Activated gamma-delta T cell treated with Interleukin-2 at 50 U/mL for 16 hours (primary cell): ENCODE data around the gene PRAMEF6.
"Not testable (repeated sequence)": the region's sequence is repeated elsewhere in the genome, so short reads cannot be mapped to it uniquely, and the experiment has no call there.

ENCODE experiments used
- DNase-seq: peaks from one replicate; pipeline ENCODE4 v3.0.0-alpha.2; 2020

Gene PRAMEF6

DNA sequence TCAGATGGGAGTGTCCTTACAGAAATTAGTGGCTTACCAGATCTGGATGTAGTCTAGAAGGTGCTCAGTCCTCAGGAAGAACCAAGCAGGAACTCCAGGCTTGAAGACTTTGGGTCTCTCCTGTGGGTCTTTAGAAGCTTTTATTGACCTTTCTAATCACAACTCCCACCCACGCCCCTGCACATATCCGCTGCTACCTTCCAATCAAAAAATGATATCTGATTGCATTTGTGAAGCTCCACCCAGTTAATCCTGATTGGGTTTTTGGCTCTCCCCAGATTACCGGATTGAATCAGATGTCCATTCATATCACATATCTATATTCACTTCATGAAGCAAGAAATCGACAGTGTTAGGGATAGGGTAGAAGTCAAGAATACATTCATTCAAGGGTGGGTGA, at the start of gene PRAMEF6:
Gene PRAMEF6 (minus strand): TSS at position 101 of the 400 bp plus-strand sequence. CDS start 5,062 bp downstream, outside the sequence.
- DNase-seq: not testable (repeated sequence)

DNA sequence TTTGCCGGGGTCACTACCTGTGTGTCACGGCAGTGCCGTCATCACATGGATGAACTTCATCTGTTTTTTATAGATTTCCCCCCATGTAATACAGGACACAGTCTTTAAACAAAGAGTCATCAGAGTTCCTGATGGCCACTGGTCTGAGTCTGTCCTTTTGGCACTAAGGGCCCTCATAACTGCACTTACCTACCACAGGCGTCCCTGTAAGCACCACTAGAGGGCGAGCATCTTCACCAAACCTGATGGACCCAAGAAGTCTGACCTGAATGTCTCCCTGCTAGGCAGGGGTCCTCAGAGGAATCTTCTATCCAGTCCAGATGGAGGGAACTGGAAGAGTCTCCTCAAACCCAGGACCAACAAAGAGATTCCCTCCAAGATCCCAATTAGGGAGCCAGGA, 23.0 kb downstream of the PRAMEF6 start:
- not testable (repeated sequence) for DNase-seq

DNA sequence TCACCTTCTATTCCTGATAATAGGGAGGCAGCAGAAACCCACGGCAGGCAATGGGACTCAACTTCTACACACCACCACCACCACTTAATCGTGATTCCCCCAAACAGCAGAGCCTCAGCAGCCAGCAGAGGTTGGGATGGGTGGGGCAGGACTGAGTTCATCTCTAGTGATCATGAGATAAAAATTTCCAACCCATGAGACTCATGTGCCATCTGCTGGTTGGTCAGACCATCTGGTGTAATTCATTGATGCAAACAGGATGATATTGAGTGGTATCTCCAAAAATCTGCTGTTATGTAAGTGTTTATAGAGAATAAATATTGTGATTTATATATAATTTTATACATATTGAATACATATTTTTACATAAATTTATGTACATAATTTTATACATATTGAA, 25.6 kb downstream of the PRAMEF6 start:
- DNase-seq: not testable (repeated sequence)

DNA sequence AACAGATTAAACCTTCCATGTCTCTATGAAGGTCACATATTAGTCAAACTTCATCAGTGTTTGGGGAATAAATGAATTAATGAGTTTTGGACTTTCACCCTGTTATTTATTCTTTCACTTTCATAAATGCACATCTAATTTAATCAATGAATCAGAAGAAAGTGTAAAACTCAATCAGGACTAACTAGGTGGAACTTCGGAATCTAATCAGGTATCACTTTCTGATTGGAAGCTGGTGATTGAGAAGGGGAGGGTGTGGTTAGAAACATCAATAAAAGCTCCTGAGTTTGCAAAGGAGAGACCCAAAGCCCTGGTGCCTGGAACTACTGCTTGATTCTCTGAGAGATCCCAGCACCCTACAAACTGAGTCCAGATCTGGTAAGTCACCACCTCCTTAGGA, 31.1 kb downstream of the PRAMEF6 start, which contains the start of gene PRAMEF7:
Gene PRAMEF7 (plus strand): TSS at position 301 of the 400 bp plus-strand sequence. CDS start 1,083 bp downstream, outside the sequence.
- DNase-seq: not testable (repeated sequence)

DNA sequence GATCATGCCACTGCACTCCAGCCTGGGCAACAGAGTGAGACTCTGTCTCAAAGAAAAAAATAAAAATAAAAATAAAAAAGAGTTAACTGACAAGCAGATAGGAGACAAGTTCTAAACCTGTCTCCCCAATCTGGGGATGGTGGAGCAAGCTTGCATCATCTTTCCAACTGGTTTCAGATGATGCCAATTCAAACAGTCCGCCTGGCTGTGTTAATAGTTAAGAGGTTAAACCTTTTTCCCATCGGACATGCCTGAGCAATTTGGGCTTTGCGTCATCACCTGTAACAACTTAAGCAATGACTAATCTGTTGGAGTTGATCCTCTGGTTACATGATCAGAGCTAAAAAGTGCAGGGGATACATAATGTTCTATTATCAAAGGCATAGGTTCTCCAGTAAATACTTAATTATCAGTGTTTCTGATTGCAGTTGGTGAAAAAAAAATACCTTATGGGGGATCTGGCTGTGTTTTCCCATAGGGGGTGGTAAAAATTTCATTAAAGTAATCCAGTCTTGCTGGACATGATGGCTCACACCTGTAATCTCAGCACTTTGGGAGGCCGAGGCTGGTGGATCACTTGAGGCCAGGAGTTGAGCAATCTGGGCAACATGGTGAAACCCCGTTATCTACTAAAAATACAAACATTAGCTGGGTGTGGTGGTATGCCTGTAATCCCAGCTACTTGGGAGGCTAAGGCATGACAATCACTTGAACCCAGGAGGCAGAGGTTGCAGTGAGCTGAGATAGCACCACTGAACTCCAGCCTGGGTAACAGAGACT, 43.4 kb downstream of the PRAMEF6 start:
- DNase-seq: not testable (repeated sequence)

DNA sequence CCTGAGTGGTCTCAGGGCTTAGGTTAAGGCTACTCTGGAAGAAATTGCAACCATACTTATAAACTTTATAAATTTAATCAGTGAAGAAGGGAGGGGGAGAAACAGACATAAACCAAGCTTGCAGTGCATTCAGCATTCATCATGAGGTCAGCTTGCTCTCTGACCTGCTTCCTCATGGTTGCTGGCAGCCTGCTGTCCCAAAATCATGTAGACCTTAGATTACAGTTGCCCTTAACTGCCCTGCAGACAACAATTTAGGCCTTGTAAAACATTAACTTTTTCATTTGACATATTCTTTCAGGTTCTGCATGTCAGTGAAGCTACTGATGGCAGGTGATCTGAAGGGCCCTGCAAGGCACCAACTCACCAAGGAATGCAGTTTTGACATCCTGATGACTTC, 48.2 kb downstream of the PRAMEF6 start:
- DNase-seq: not testable (repeated sequence)

DNA sequence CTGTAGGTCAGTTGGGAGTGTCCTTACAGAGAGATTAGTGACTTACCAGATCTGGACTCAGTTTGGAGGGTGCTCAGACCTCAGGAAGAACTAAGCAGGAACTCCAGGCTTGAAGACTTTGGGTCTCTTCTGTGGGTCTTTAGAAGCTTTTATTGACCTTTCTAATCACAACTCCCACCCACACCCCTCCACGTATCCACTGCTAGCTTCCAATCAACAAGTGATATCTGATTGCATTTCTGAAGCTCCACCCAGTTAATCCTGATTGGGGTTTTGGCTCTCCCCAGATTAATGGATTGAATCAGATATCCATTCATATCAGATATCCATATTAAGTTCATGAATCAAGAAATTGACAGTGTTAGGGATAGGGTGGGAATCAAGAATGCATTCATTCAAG, 49.2 kb downstream of the PRAMEF6 start, which contains the start of gene PRAMEF10:
Gene PRAMEF10 (minus strand): TSS at position 101 of the 400 bp plus-strand sequence. CDS start 2,423 bp downstream, outside the sequence.
- DNase-seq: not testable (repeated sequence)
